Measurements from ENCODE around the gene SP5.

- TF ChIP-seq POLR2A (IDR thresholded peaks at IDR 0.05; ENCODE audit: low read depth, low read length) (no peak), MAZ (IDR thresholded peaks at IDR 0.05; ENCODE audit: borderline replicate concordance, low read depth, low read length) (no peak), ELK1 (IDR thresholded peaks at IDR 0.05; ENCODE audit: borderline replicate concordance, low read depth, low read length) (no peak), CTCF (conservative IDR thresholded peaks at IDR 0.05; ENCODE audit: low read depth, low read length) (no peak), CEBPB (IDR thresholded peaks at IDR 0.05; ENCODE audit: low read depth, low read length) (no peak), FOS (IDR thresholded peaks at IDR 0.05; ENCODE audit: low read depth, low read length) (no peak), MXI1 (IDR thresholded peaks at IDR 0.05; ENCODE audit: borderline replicate concordance, low read depth, low read length) (no peak), BHLHE40 (IDR thresholded peaks at IDR 0.05; ENCODE audit: low read depth, low read length) (no peak), RFX5 (IDR thresholded peaks at IDR 0.05; ENCODE audit: low read depth, low read length) (no peak), SMC3 (IDR thresholded peaks at IDR 0.05; ENCODE audit: low read depth, low read length) (no peak), NFE2L2 (IDR thresholded peaks at IDR 0.05; ENCODE audit: low read depth, low read length) (no peak), RAD21 (IDR thresholded peaks at IDR 0.05; ENCODE audit: low read length) (no peak), CHD1 (IDR thresholded peaks at IDR 0.05; ENCODE audit: low read depth, low read length) (no peak), MAFK (IDR thresholded peaks at IDR 0.05; ENCODE audit: low read depth, low read length) (no peak)
Observed at GRCh38 chr2:170717599-170717963, 2.4 kb downstream of the SP5 start.
